DMS 273 (cell line): Measurements from ENCODE around the gene MAML1.
A peak's percentile ranks its signal among the peaks of the same experiment; 100 is the strongest.

Experiments used
- DNase-seq: peaks from one replicate; lab custom pipeline; 2025; ENCODE audit not compliant: unreplicated experiment; lab: John Stamatoyannopoulos, UW

The MAML1 gene

GRCh38 chr5:179803651-179804554 lies 71.3 kb downstream of the MAML1 start:
- peak; percentile 70 for DNase-seq

- DNase-seq, result no peak
These were observed 71.9 kb downstream of the MAML1 start for GRCh38 chr5:179804555-179804947.

- peak; percentile 54 for DNase-seq
These were observed 72.5 kb downstream of the MAML1 start for GRCh38 chr5:179805070-179805528.

GRCh38 chr5:179805529-179806249 lies 73.1 kb downstream of the MAML1 start:
- DNase-seq, result peak; percentile 59

GRCh38 chr5:179806250-179807048 lies 73.8 kb downstream of the MAML1 start, which contains the start of gene MGAT4B:
MGAT4B (minus strand) TSS chr5:179806866; CDS start chr5:179806583, 283 bp downstream.
- DNase-seq, result peak; percentile 89

- no peak for DNase-seq
These were observed 79.7 kb downstream of the MAML1 start for GRCh38 chr5:179812135-179812825.

GRCh38 chr5:179812997-179813607 lies 80.5 kb downstream of the MAML1 start:
- no peak for DNase-seq

- DNase-seq, result no peak
These were observed 81.5 kb downstream of the MAML1 start for GRCh38 chr5:179814090-179814489.

- DNase-seq, result no peak
These were observed 83.0 kb downstream of the MAML1 start for GRCh38 chr5:179815491-179816249.

- no peak for DNase-seq
These were observed 83.8 kb downstream of the MAML1 start for GRCh38 chr5:179816401-179816795.

GRCh38 chr5:179816796-179817469 lies 84.3 kb downstream of the MAML1 start:
- DNase-seq, result no peak

- DNase-seq, result no peak
These were observed 84.8 kb downstream of the MAML1 start for GRCh38 chr5:179817470-179817840.

- DNase-seq, result no peak
These were observed 85.5 kb downstream of the MAML1 start for GRCh38 chr5:179817890-179818745.

GRCh38 chr5:179818746-179819295 lies 86.2 kb downstream of the MAML1 start:
- peak; percentile 77 for DNase-seq

- peak; percentile 60 for DNase-seq
These were observed 86.9 kb downstream of the MAML1 start for GRCh38 chr5:179819296-179820126.

- no peak for DNase-seq
These were observed 87.5 kb downstream of the MAML1 start for GRCh38 chr5:179820127-179820482.
